ENCODE results near the gene STEEP1.
"Not testable (repeated sequence)": the region's sequence is repeated elsewhere in the genome, so short reads cannot be mapped to it uniquely, and the experiment has no call there.

Gene STEEP1

GRCh38 chrX:119529345-119530276, 35.6 kb downstream of the STEEP1 start:
- FAIRE-seq, result no peak

- FAIRE-seq, result no peak
Measured at GRCh38 chrX:119523664-119524184, 41.5 kb downstream of the STEEP1 start.

GRCh38 chrX:119521246-119521645, 44.0 kb downstream of the STEEP1 start:
- no peak for FAIRE-seq

- FAIRE-seq, result no peak
Measured at GRCh38 chrX:119518371-119518770, 46.8 kb downstream of the STEEP1 start.

GRCh38 chrX:119516157-119516702, 49.0 kb downstream of the STEEP1 start:
- peak; percentile 90 for FAIRE-seq

- FAIRE-seq, result peak; percentile 93
Measured at GRCh38 chrX:119512146-119512800, 52.9 kb downstream of the STEEP1 start.

- no peak for FAIRE-seq
Measured at GRCh38 chrX:119507206-119507605, 58.0 kb downstream of the STEEP1 start.

- no peak for FAIRE-seq
Measured at GRCh38 chrX:119505945-119506344, 59.3 kb downstream of the STEEP1 start.

- FAIRE-seq, result not testable (repeated sequence)
Measured at GRCh38 chrX:119505145-119505544, 60.1 kb downstream of the STEEP1 start.

GRCh38 chrX:119503484-119503861, 61.7 kb downstream of the STEEP1 start:
- FAIRE-seq, result no peak

GRCh38 chrX:119502727-119503483, 62.3 kb downstream of the STEEP1 start:
- no peak for FAIRE-seq

- FAIRE-seq, result no peak
Measured at GRCh38 chrX:119501511-119502148, 63.6 kb downstream of the STEEP1 start.

GRCh38 chrX:119500061-119500800, 65.0 kb downstream of the STEEP1 start:
- no peak for FAIRE-seq

GRCh38 chrX:119497185-119497584, 68.0 kb downstream of the STEEP1 start:
- FAIRE-seq, result no peak

- no peak for FAIRE-seq
Measured at GRCh38 chrX:119495734-119496726, 69.2 kb downstream of the STEEP1 start.

- FAIRE-seq, result not testable (repeated sequence)
Measured at GRCh38 chrX:119493851-119494495, 71.2 kb downstream of the STEEP1 start.

- FAIRE-seq, result no peak
Measured at GRCh38 chrX:119492463-119492862, 72.7 kb downstream of the STEEP1 start.

- FAIRE-seq, result no peak
Measured at GRCh38 chrX:119489212-119490074, 75.8 kb downstream of the STEEP1 start.

- no peak for FAIRE-seq
Measured at GRCh38 chrX:119488749-119489148, 76.5 kb downstream of the STEEP1 start.
